NCI-H2227 (cell line): ENCODE data around the gene NFE2L3.
A peak's percentile ranks its signal among the peaks of the same experiment; 100 is the strongest.
"Not testable (repeated sequence)": the region's sequence is repeated elsewhere in the genome, so short reads cannot be mapped to it uniquely, and the experiment has no call there.

Source experiments
- DNase-seq: peaks from one replicate; lab custom pipeline; 2025; ENCODE audit not compliant: unreplicated experiment; lab: John Stamatoyannopoulos, UW

The NFE2L3 gene

DNA sequence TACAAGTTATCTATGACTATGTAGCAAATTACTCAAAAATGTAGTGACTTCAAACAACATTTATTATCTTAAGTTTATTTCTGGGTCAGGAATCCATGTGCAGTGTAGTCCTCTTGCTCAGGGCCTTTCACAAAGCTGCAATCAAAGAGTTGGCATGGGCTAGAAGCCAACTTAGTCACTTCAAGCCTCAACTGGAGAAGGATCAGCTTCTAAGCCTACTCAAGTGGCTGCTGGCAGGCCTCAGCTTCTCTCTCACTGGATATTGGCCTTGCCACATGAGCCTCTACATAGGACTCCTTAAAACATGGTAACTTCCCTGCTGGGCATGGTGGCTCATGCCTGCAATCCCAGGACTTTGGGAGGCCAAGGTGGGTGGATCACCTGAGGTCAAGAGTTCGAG, 5.0 kb upstream of the NFE2L3 start:
- DNase-seq: no peak

DNA sequence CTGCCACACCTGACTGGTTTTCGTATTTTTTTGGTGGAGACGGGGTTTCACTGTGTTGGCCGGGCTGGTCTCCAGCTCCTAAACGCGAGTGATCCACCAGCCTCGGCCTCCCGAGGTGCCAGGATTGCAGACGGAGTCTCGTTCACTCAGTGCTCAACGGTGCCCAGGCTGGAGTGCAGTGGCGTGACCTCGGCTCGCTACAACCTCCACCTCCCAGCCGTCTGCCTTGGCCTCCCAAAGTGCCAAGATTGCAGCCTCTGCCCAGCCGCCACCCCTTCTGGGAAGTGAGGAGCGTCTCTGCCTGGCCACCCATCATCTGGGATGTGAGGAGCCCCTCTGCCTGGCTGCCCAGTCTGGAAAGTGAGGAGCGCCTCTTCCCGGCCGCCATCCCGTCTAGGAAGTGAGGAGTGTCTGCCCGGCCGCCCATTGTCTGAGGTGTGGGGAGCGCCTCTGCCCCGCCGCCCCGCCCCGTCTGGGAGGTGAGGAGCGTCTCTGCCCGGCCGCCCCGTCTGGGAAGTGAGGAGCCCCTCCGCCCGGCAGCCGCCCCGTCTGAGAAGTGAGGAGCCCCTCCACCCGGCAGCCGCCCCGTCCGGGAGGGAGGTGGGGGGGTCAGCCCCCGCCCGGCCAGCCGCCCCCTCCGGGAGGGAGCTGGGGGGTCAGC, 4.2 kb upstream of the NFE2L3 start:
- DNase-seq: not testable (repeated sequence)

DNA sequence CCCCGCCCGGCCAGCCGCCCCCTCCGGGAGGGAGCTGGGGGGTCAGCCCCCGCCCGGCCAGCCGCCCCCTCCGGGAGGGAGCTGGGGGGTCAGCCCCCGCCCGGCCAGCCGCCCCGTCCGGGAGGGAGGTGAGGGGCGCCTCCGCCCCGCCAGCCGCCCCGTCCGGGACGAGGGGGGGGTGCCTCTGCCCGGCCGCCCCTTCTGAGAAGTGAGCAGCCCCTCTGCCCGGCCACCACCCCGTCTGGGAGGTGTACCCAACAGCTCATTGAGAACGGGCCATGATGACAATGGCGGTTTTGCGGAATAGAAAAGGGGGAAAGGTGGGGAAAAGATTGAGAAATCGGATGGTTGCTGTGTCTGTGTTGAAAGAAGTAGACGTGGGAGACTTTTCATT, 3.7 kb upstream of the NFE2L3 start:
- DNase-seq: not testable (repeated sequence)

DNA sequence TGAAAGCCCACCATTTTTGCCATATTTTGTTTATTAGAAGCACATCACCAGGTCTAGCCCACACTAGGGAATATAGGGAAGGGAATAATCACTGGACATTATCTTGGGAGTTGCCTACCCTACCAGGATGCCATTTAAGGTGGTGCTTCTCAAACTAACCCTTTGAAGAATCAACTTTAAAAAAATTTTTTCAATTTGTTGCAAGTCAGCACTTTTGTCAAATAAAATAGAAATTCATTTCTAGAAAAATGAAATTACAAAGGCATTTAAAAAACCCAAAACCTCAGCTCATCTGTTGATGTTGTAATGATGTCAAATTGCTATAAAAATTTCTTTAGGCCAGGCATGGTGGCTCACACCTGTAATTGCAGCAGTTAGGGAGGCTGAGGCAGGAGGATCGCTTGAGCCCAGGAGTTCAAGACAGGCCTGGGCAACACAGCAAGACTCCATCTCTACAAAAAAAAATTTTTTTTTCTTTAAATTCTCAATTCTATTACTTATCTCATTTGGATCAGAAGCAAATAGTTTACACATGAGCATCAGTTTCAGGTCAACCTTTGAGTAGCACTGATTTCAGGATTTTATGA, 2.5 kb upstream of the NFE2L3 start:
- no peak for DNase-seq

DNA sequence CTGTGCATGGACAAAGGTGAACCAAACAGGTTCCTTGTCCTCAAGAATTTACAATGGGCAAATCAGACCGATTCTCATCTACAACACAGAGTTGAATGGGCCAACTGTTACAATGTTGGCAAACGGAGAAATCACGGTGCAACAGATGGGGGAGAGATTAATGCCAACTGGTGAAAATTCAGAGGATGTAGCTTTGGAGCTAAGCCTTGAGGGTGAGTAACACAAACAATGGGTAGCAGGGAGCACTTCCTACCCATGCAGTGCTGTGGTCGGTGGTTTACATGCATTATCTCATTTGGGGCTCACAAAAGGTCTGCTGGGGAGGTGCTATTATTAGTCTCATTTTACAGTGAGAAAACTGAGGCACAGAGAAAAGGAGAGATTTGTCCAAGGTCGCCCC, 902 bp upstream of the NFE2L3 start:
- DNase-seq: no peak

DNA sequence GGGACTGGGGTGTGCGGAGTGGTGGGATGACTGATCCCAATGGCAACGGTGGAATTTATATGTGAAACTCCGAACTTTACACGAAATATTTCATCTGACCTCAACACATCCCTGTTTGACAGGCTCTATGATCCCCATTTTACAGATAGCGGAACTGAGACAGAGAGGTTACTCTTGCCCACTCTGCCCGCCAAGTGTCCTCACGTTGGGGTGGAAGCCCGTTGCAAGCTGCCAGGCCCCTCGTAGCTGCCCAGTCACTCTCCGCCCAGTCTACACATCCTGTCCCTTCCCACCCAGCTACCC, 397 bp upstream of the NFE2L3 start:
- DNase-seq: no peak

DNA sequence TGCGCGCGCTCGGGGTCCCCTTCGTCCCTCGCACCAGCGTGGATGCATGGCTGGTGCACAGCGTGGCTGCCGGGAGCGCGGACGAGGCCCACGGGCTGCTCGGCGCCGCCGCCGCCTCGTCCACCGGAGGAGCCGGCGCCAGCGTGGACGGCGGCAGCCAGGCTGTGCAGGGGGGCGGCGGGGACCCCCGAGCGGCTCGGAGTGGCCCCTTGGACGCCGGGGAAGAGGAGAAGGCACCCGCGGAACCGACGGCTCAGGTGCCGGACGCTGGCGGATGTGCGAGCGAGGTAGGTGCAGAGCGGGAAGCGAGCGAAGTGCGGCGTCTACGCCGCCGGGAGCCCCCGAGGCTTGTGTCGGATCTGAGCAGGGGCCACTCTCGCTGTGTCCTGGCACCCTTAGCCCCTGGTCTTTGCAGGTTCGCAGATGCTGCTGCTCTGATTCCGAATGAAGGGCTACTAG, 813 bp downstream of the NFE2L3 start:
- peak; percentile 51 for DNase-seq

DNA sequence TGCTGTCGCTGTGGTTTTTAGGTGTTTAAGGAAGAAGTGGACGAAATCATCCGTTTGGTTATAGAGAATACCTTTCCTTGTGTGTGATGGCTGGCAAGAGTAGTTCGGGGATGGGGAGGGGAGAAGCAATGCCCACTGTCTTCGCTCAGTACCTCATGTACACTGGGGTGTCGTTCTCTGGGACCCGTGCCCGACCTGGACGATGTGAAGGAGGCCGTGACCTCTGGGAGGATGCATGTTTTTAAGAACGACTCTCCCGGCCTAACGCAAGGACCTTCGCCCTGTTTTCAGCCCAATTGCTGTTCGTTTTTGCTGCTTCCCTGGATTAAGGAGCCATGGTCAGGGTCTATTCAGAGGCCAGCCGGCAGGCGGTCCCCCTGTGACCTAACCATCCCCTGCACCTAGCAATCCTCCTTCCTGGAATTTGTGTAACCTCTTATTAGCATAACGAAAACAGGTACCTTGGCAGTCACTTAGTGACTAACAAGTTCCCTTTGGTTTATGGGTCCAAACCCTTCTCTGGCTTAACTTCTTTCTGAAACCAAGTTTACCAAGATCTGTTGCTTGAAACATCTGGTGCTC, 1.3 kb downstream of the NFE2L3 start:
- no peak for DNase-seq

DNA sequence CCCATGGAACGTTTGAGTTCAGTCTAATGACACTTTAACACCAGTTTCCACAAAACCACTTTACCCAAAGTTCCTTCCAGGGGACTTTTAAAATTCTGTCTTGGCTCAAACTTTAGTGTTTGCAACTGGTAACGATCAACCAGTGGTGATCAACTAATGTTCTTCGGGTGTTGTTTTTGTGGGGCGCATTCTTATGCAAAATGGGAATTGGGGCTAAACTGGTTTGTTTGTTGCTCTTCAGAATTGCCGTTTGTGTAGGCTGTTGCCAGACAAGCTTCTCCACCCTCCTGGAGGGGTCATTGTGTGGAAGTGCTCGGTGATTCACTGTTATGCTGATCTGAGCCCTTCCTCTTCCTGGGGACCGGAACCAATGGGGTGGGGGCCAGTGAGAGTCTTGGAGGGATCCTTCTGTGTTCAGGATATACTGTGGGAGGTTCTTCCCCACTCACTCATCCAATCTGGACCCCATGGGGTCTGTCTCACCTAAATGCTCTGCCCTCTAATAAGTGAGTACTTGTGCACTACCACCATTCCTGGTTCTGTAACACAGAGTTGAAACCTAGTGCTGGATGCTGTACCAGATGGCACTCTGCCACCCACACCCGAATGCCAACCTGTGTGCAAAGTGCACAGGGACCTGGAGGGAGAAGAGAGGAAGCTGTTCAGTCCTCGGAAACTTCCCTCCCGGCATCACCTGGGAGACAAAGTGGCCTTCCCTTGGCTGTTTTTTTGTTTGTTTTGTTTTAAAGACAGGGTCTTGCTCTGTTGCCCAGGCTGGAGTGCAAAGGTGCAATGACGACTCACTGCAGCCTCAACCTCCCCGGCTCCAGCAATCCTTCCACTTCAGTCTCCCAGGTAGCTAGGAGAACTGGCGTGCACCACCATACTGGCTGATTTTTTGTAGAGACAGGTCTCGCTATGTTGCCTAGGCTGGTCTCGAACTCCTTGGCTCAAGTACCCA, 2.1 kb downstream of the NFE2L3 start:
- no peak for DNase-seq

DNA sequence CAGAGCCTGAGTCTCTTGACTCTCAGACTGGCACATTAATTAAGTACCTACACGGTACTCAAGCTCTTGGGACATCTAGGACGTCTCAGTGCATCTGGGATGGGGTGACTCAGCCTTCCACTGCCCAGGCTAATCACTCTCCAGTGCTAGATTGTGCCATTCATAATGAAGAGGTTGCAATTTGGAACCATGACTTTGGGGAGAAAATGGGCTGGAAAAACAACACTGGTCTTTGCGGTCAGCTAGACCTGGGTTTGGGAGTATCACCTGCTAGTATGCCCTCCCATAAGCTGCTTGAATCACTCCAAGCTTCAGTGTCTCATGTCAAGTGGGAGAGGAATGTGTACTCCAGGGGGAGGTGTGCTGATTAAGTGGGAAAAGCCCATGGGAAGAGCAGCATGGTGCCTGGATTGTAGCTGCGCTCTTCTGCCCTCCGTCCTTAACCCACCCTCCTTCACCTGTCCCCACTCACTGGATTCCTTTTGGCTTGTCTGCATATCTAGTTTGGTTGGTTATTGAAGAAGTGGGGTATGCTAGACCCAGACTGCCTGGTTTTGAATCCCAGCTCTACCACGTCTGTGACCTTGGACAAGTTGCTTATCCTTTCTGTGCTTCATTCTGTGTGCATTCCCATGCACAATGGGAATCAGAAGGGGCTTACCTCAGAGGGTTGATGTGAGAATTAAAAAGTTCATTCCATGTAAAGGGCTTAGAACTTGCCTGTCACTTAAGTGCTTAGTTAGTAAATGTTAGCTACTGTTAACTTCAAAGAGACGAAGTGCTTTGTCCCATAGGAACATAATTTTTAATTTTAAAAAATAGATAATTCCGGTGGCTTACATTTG, 3.8 kb downstream of the NFE2L3 start:
- DNase-seq: peak; percentile 17

DNA sequence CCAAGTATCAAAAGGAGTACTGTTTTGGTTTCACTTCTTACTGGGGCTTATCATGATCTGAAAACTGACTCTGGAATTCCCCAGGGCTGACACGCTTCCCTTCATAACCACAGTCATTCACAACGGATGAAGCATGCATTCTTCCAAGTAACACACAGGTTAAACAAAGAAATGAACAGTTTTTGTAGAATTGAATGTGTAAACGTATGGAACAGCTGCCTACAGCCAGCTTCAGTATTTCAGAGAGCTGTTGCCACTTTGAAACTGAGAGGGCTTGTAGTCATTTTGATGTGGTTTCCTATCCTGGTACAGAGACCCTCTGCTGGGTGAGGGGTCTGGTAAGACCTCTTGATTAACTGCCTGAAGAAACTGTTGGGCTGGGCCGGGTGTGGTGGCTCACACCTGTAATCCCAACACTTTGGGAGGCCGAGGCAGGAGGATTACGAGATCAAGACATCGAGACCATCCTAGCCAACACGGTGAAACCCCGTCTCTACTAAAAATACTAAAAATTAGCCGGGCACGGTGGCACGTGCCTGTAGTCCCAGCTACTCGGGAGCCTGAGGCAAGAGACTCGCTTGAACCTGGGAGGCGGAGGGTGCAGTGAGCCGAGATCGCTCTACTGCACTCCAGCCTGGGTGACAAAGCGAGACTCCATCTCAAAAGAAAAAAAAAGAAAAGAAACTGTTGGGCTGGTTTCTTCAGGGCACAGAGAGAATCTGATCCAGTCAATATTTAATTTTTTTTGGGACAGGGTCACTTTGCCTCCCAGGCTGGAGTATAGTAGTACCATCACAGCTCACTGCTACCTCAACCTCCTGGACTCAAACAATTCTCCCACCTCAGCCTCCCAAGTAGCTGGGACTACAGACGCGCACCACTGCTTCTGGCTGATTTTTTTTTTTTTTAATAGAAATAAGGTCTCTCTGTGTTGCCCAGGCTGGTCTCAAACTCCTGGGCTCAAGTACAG, 4.7 kb downstream of the NFE2L3 start:
- no peak for DNase-seq

DNA sequence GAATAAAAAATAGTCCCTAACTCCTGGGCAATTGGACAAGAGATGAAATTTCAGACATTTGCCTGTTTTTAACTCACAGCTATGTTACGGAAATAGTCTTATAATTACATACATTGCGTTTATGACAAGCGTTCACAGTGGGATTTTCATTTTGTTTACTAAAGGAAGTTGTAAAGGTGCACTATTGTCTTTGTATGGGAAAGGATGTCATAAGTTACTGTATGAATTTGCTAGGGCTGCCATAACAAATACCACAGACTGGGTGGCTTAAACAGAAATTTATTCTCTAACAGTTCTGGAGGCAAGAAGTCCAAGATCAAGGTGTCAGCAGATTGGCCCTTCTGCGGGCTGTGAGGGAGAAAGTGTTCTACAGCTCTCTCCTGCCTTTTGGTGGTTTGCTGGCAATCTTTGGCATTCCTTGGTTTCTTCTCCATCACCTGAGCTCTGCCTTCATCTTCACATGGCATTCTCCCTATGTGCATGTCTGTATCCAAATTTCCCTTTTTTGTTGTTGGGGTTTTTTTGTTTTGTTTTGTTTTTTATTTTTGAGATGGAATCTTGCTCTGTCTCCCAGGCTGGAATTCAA, 5.6 kb downstream of the NFE2L3 start:
- DNase-seq: no peak

DNA sequence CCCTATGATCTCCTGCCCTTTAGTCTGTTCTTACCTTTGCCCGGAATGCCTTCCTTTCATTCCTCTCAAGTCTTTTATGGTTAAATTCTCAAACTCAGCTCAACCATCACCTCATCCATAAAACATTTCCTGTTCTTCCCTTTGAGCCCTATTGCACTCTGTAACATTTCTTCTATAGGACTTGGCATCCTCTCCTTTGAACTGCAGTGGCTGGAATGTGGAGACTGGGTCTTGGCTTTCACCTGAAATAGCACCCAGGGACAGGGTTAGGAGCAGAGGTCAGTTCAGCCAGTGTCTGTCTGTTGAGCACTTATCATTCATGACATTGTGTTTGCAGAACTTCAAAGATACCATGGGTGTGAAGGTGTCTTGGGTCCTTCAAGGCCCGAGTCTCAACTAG, 7.2 kb downstream of the NFE2L3 start:
- no peak for DNase-seq

DNA sequence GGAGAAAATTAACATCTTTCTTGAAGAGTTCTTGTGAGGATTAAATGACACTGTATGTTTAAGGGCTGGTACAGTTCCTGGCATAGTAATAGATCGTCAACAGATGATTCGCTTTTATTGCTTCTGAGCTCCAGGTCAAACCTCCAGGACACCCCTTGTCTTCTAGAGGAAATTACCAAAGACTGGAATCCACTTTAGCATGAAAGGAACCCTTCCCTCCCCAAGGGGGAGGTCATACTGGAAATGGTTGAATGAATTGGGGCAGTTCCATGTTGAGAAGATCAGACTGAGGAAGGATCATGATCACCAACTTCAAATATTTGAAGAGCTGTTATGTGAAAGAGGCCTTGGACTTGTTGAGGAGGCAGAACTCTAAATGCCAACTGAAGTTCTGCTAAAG, 8.9 kb downstream of the NFE2L3 start:
- DNase-seq: no peak

DNA sequence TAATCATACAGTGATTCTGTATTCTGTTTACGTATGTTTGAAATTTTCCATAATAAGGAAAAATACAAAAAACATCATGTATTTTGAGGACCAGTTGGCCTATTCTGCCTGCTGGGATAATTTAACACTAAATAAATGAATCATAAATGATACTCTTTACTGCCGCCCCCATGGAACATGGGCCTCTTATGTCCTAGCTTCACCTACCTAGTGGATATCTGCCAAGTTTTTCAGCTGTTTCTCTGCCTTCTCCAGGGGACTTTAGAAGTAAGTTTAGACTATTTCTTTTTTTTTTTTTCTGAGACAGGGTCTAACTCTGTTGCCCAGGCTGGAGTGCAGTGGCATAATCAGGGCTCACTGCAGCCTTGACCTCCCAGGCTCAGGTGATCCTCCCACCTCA, 10.4 kb downstream of the NFE2L3 start:
- no peak for DNase-seq

DNA sequence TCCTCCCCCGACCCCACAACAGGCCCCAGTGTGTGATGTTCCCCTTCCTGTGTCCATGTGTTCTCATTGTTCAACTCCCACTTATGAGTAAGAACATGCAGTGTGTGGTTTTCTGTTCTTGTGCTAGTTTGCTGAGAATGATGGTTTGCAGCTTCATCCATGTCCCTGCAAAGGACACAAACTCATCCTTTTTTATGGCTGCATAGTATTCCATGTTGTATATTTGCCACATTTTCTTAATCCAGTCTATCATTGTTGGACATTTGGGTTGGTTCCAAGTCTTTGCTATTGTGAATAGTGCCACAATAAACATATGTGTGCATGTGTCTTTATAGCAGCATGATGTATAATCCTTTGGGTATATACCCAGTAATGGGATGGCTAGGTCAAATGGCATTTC, 11.8 kb downstream of the NFE2L3 start:
- DNase-seq: not testable (repeated sequence)

DNA sequence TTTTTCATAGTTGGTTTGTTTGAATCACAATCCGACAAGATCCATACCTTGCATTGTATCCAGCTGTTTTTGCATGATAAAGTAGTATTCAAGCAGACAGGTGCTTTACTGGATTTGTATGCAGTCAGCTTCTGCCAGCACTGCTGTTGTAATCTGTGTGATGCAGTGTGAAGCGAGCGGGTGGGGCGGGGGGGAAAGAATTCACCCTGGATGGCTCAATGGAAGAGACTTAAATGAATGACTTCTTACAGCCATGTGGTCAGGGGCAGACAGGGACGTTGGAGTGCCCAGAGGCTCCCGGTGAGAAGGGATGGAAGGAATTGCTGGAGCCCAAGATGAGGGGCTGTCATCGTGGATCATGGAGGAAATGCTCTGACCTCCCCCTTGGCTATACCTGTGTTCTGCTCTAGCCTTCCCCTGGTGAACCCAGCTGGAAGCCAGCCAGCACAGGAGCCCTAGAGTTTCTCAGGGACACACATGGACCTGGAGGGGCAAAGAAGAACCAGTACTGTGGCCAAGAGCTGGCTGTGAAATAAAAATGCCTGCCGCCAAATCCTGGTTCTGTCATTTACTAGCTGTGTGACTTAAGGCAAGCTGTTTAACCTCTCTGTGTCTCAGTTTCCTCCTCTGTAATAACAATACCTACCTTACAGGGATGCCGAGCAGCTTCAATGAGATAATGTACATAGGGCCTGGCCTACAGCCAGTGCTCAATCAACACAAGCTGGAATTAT, 14.1 kb downstream of the NFE2L3 start:
- no peak for DNase-seq

DNA sequence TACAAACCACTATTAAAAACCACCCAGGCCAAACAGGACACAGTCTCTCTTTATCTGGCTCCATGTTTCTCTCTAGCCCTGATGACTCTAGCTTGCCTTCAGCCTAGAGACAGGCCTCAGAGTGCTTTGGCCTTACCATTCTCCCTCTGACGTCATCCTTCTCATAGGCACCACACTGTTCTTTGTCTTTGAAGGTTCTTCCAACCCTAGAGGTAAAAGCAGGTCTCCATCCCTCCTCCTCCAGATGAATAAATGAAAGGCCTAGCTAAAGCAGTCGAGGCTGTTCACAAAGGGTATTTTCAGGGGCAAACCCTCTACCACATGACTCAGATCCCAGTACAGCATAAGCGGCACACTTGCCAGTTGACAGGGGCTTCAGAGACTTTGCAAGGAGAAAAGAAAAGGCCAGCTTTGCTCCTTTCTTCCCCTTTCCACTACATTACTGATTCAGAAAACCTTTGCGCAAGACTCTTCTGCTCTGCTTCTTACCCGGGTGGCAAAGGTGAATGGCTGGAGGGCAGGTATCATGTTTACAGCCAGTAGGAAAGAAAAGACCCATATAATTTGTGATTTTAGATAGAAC, 14.8 kb downstream of the NFE2L3 start:
- no peak for DNase-seq
